HCT116 (cell line): Measurements from ENCODE around the gene UCKL1. TPM values are rescaled to one million over a fixed set of nuclear protein-coding genes. Genes with fewer than 3 reads are reported as not detected.

Experiments
- ATAC-seq: fragments of 200-7000 bp; cut with Tn5 transposase; 2 replicates; pipeline ENCODE4 v1.9.1; 2020; ENCODE audit warnings: mild to moderate bottlenecking, moderate library complexity
- BruUV-seq: library from RNA; stranded (reverse); fragments of 400-500 nt; replicated peaks from 2 replicates; lab custom pipeline; 2021; lab: Mats Ljungman, UMichigan
- CTCF ChIA-PET: fragments of 300-600 bp; sonication (Branson Sonifier 250); formaldehyde crosslinking; loops from one replicate; lab custom pipeline; 2021; ENCODE audit warnings: antibody characterized with exemption; lab: Charles Lee
- POLR2A ChIA-PET: fragments of 300-600, 350-600 bp; sonication (Branson Sonifier 250); formaldehyde crosslinking; loops from one replicate; lab custom pipeline; 2021; ENCODE audit warnings: antibody characterized with exemption; lab: Charles Lee
- RAD21 ChIA-PET, 2 experiments: fragments of 300-600 bp; sonication (Branson Sonifier 250); formaldehyde crosslinking; loops; one replicate each; lab custom pipeline; 2023; ENCODE audit warnings: low total read pairs in 2 of 2; ENCODE audit not compliant: uncharacterized antibody in 2 of 2, unreplicated experiment in 2 of 2, low non-redundant PET in 1 of 2; lab: Charles Lee
- DNase-seq: peaks from one replicate; pipeline ENCODE4 v3.0.0-alpha.2; 2010; ENCODE audit warnings: low read depth, low spot score
- H2AFZ ChIP-seq: fragments of 200-600 bp; shearing (Covaris generic), sonication (generic); 2 replicates; pipeline ENCODE4 v1.6.1; 2017; ENCODE audit warnings: low read depth, mixed run types, mixed read lengths, antibody characterized with exemption, low read length; ENCODE audit not compliant: poor library complexity, severe bottlenecking
- H3K27ac ChIP-seq: 2 replicates; pipeline ENCODE4 v1.5.1; 2012; ENCODE audit warnings: low read depth, low read length
- H3K27me3 ChIP-seq: fragments of 200-600 bp; sonication (generic); 2 replicates; pipeline ENCODE4 v1.6.1; 2016; ENCODE audit warnings: mixed run types, low read length, mixed read lengths; ENCODE audit not compliant: insufficient read depth
- H3K36me3 ChIP-seq, 2 experiments: fragments of 200-500 bp in 1 of 2; fragments of 200-600 bp in 1 of 2; sonication (Bioruptor generic) in 1 of 2; sonication (generic) in 1 of 2; 2 replicates each; pipeline versions ENCODE4 v1.5.1 to v1.6.1; 2014 to 2016; ENCODE audit warnings: low read length in 2 of 2, inconsistent platforms in 1 of 2, mixed read lengths in 1 of 2, mixed run types in 1 of 2; ENCODE audit not compliant: insufficient read depth in 2 of 2, control insufficient read depth in 1 of 2
- H3K4me1 ChIP-seq, 2 experiments: fragments of 200-600 bp in 1 of 2; sonication (generic) in 1 of 2; 2 replicates each; pipeline versions ENCODE4 v1.5.1 to v1.6.1; 2012 to 2017; ENCODE audit warnings: low read length in 2 of 2, inconsistent platforms in 1 of 2, mild to moderate bottlenecking in 1 of 2, mixed read lengths in 1 of 2, mixed run types in 1 of 2, moderate library complexity in 1 of 2; ENCODE audit not compliant: insufficient read depth in 2 of 2, control insufficient read depth in 1 of 2
- H3K4me2 ChIP-seq: fragments of 200-600 bp; sonication (generic); 2 replicates; pipeline ENCODE4 v1.6.1; 2017; ENCODE audit warnings: mixed run types, low read length, mixed read lengths
- H3K4me3 ChIP-seq, 2 experiments: fragments of 200-600 bp in 1 of 2; sonication (generic) in 1 of 2; replicated peaks in 1 of 2; 2 replicates each; pipeline ENCODE4 v1.5.1; 2011 to 2016; ENCODE audit warnings: low read length in 2 of 2, control low read depth in 1 of 2, low read depth in 1 of 2, mild to moderate bottlenecking in 1 of 2, mixed read lengths in 1 of 2, mixed run types in 1 of 2
- H3K79me2 ChIP-seq: fragments of 200-600 bp; sonication (generic); 2 replicates; pipeline ENCODE4 v1.6.1; 2017; ENCODE audit warnings: mild to moderate bottlenecking, mixed run types, low read length, moderate library complexity, mixed read lengths; ENCODE audit not compliant: insufficient read depth
- H3K9ac ChIP-seq: fragments of 200-600 bp; sonication (generic); 2 replicates; pipeline ENCODE4 v1.6.1; 2016; ENCODE audit warnings: low read length, mixed read lengths
- H3K9me2 ChIP-seq: fragments of 200-600 bp; sonication (generic), shearing (Covaris generic); 2 replicates; pipeline ENCODE4 v1.6.1; 2017; ENCODE audit warnings: mixed run types, mild to moderate bottlenecking, moderate library complexity; ENCODE audit not compliant: insufficient read depth
- H3K9me3 ChIP-seq, 2 experiments: fragments of 200-500 bp in 1 of 2; fragments of 200-600 bp in 1 of 2; sonication (Bioruptor generic) in 1 of 2; sonication (generic) in 1 of 2; 2 replicates each; pipeline ENCODE4 v1.6.1; 2014 to 2017; ENCODE audit warnings: low read length in 2 of 2, mixed read lengths in 2 of 2, inconsistent platforms in 1 of 2, low read depth in 1 of 2, mild to moderate bottlenecking in 1 of 2, mixed run types in 1 of 2, moderate library complexity in 1 of 2; ENCODE audit not compliant: control insufficient read depth in 1 of 2, insufficient read depth in 1 of 2
- H4K20me1 ChIP-seq: fragments of 200-600 bp; sonication (generic), shearing (Covaris generic); 2 replicates; pipeline ENCODE4 v1.6.1; 2017; ENCODE audit warnings: mixed run types, mild to moderate bottlenecking, moderate library complexity; ENCODE audit not compliant: insufficient read depth
- ATF3 ChIP-seq: IDR thresholded peaks from 2 replicates; pipeline ENCODE4 v1.6.1; 2012
- CBX3 ChIP-seq: IDR thresholded peaks from 2 replicates; pipeline ENCODE4 v1.6.1; 2012; ENCODE audit warnings: low read depth
- ELF1 ChIP-seq: IDR thresholded peaks from 2 replicates; pipeline ENCODE4 v1.6.1; 2012; ENCODE audit warnings: low read depth, borderline replicate concordance
- EZH2 ChIP-seq: fragments of 200-600 bp; sonication (generic); IDR thresholded peaks from 2 replicates; pipeline ENCODE4 v1.6.1; 2017; ENCODE audit warnings: antibody characterized with exemption, mixed run types
- FOSL1 ChIP-seq: IDR thresholded peaks from 2 replicates; pipeline ENCODE4 v1.6.1; 2012; ENCODE audit warnings: low read depth
- POLR2AphosphoS5 ChIP-seq: IDR thresholded peaks from 2 replicates; pipeline ENCODE4 v1.6.1; 2011; ENCODE audit warnings: mild to moderate bottlenecking, low read depth, low read length, moderate library complexity
- YY1 ChIP-seq: IDR thresholded peaks from 2 replicates; pipeline ENCODE4 v1.6.1; 2011; ENCODE audit warnings: low read length, low read depth, moderate library complexity, mild to moderate bottlenecking; ENCODE audit not compliant: insufficient replicate concordance; ENCODE audit errors: extremely low read depth
- ZBTB33 ChIP-seq: IDR thresholded peaks from 2 replicates; pipeline ENCODE4 v1.6.1; 2011; ENCODE audit warnings: mild to moderate bottlenecking, low read length, moderate library complexity; ENCODE audit not compliant: insufficient replicate concordance; ENCODE audit errors: extremely low read depth
- ZFX ChIP-seq: fragments of 450-650 bp; IDR thresholded peaks from 2 replicates; pipeline ENCODE4 v1.6.1; 2017
- intact Hi-C: fragments of 100-400 bp; cut with micrococcal nuclease; formaldehyde crosslinking; loops from 2 replicates; pipeline ENCODE4 v1.10.0; 2022
- total RNA-seq: library from RNA; stranded (reverse); gene quantifications from one replicate; pipeline ENCODE4 v1.2.1, GENCODE V29; 2021; ENCODE audit not compliant: unreplicated experiment

The UCKL1 gene
- total RNA-seq, 1 experiment from 2014 or later, result 54.2 TPM

GRCh38 chr20:63959699-63960075 lies 3.5 kb upstream of the UCKL1 start:
- Histone ChIP-seq H3K79me2 (peaks cover 15% of the 10 kb centered on the region), H3K9me2 (no peaks in the 10 kb centered on the region), H4K20me1 (no peaks in the 10 kb centered on the region), H3K27ac (no peak overlapping the region), H3K4me3 (no peak overlapping the region), H3K4me1 (peaks cover 12 to 35% of the 10 kb centered on the region in 2 experiments; a peak in 3 of 4 replicates), H3K9ac (no peak overlapping the region), H2AFZ (no peak overlapping the region), H3K4me2 (no peak overlapping the region), H3K36me3 (no peaks in the 10 kb centered on the region; a peak in 2 of 4 replicates), H3K27me3 (no peaks in the 10 kb centered on the region), H3K9me3 (no peaks in the 10 kb centered on the region)
- RAD21 ChIA-PET, result no interaction called here
- POLR2A ChIA-PET, result no interaction called here
- no peak for DNase-seq
- BruUV-seq, result no TSS peak
- ATAC-seq, result no peak
- intact Hi-C loops, result loop anchor here (5.0 kb wide), 1 partner anchor 262 kb away; the partner anchor contains the start of gene TNFRSF6B
- CTCF ChIA-PET, result no interaction called here
- TF ChIP-seq EZH2, result no peak
- TF ChIP-seq YY1, result no peak
- no peak for TF ChIP-seq ZFX
- TF ChIP-seq FOSL1, result no peak
- no peak for TF ChIP-seq ZBTB33
- TF ChIP-seq ELF1, result no peak
- no peak for TF ChIP-seq CBX3
- no peak for TF ChIP-seq POLR2AphosphoS5
- no peak for TF ChIP-seq ATF3
